OCI-LY1 (cell line): Measurements from ENCODE around the gene ACAP3.
A peak's percentile ranks its signal among the peaks of the same experiment; 100 is the strongest.

Experiments used
- H2AFZ ChIP-seq: fragments of 200-600 bp; sonication (generic), shearing (Covaris generic); 2 replicates; pipeline ENCODE4 v1.6.0; 2014; ENCODE audit warnings: antibody characterized with exemption, mild to moderate bottlenecking, low read length
- H3F3A ChIP-seq: fragments of 200-600 bp; sonication (generic), shearing (Covaris generic); 2 replicates; pipeline ENCODE4 v1.6.0; 2014; ENCODE audit warnings: mild to moderate bottlenecking, antibody characterized with exemption, low read length, moderate library complexity; ENCODE audit not compliant: insufficient read depth
- H3K27ac ChIP-seq: fragments of 200-600 bp; sonication (generic); 2 replicates; pipeline ENCODE4 v1.5.1; 2014; ENCODE audit warnings: low read length, mixed run types, mild to moderate bottlenecking, low read depth; ENCODE audit not compliant: poor library complexity, severe bottlenecking
- H3K27me3 ChIP-seq: fragments of 200-600 bp; sonication (generic); 2 replicates; pipeline ENCODE4 v1.6.0; 2014; ENCODE audit warnings: antibody characterized with exemption, mild to moderate bottlenecking, low read length, moderate library complexity; ENCODE audit not compliant: insufficient read depth
- H3K36me3 ChIP-seq: fragments of 200-600 bp; sonication (generic); 2 replicates; pipeline ENCODE4 v1.6.1; 2014; ENCODE audit warnings: mild to moderate bottlenecking, antibody characterized with exemption, low read length, moderate library complexity, mixed read lengths; ENCODE audit not compliant: insufficient read depth
- H3K4me1 ChIP-seq: fragments of 200-600 bp; sonication (generic); 2 replicates; pipeline ENCODE4 v1.5.1; 2014; ENCODE audit warnings: mild to moderate bottlenecking, low read length, moderate library complexity; ENCODE audit not compliant: insufficient read depth, severe bottlenecking
- H3K4me2 ChIP-seq: fragments of 200-600 bp; sonication (generic), shearing (Covaris generic); 2 replicates; pipeline ENCODE4 v1.6.1; 2014; ENCODE audit warnings: low read length
- H3K4me3 ChIP-seq: fragments of 200-600 bp; sonication (generic); 2 replicates; pipeline ENCODE4 v1.5.1; 2014; ENCODE audit warnings: low read length, low read depth, mild to moderate bottlenecking, mixed read lengths; ENCODE audit not compliant: poor library complexity, severe bottlenecking
- H3K79me2 ChIP-seq: fragments of 200-600 bp; shearing (Covaris generic); 2 replicates; pipeline ENCODE4 v1.6.1; 2016; ENCODE audit warnings: mixed run types, low read length, mixed read lengths; ENCODE audit not compliant: insufficient read depth
- H3K9ac ChIP-seq: fragments of 200-600 bp; sonication (generic), shearing (Covaris generic); 2 replicates; pipeline ENCODE4 v1.6.1; 2014; ENCODE audit warnings: mild to moderate bottlenecking, low read length, mixed read lengths
- H3K9me2 ChIP-seq: fragments of 200-600 bp; sonication (generic), shearing (Covaris generic); 2 replicates; pipeline ENCODE4 v1.6.1; 2014; ENCODE audit warnings: low read depth, mild to moderate bottlenecking, low read length, mixed read lengths
- H3K9me3 ChIP-seq: fragments of 200-600 bp; shearing (Covaris generic); 2 replicates; pipeline ENCODE4 v1.6.1; 2014; ENCODE audit warnings: low read length, mixed read lengths
- H4K20me1 ChIP-seq: fragments of 200-600 bp; sonication (generic), shearing (Covaris generic); 2 replicates; pipeline ENCODE4 v1.6.0; 2016; ENCODE audit warnings: mild to moderate bottlenecking, low read length; ENCODE audit not compliant: insufficient read depth
- CTCF ChIP-seq: fragments of 200-600 bp; sonication (generic), shearing (Covaris generic); IDR thresholded peaks from 2 replicates; pipeline ENCODE4 v1.5.1; 2017; ENCODE audit warnings: mild to moderate bottlenecking, antibody characterized with exemption, low read length, moderate library complexity, mixed read lengths
- EZH2 ChIP-seq: fragments of 200-600 bp; sonication (generic), shearing (Covaris generic); IDR thresholded peaks from 2 replicates; pipeline ENCODE4 v1.8.0; 2017; ENCODE audit warnings: borderline replicate concordance, mixed run types, mild to moderate bottlenecking, antibody characterized with exemption, low read length, moderate library complexity, mixed read lengths

ACAP3 gene

GRCh38 chr1:1310476-1311053 is 2.8 kb upstream of the ACAP3 start:
- H3K9ac ChIP-seq: no peak overlapping the region
- H3K4me3 ChIP-seq: peak overlapping the region; percentile 90
- H4K20me1 ChIP-seq: no peaks in the 10 kb centered on the region
- peaks cover 30% of the 10 kb centered on the region for H3K4me1 ChIP-seq
- no peaks in the 10 kb centered on the region for H3F3A ChIP-seq
- peaks cover 53% of the 10 kb centered on the region for H3K36me3 ChIP-seq
- H3K27ac ChIP-seq: peak overlapping the region; percentile 10
- no peak overlapping the region for H2AFZ ChIP-seq
- no peaks in the 10 kb centered on the region for H3K9me3 ChIP-seq
- no peaks in the 10 kb centered on the region for H3K79me2 ChIP-seq
- no peaks in the 10 kb centered on the region for H3K9me2 ChIP-seq
- TF ChIP-seq EZH2 (no peak), CTCF (no peak)
- no peaks in the 10 kb centered on the region for H3K27me3 ChIP-seq
- H3K4me2 ChIP-seq: peak overlapping the region; percentile 97

- Histone ChIP-seq H3K4me1 (peaks cover 35% of the 10 kb centered on the region), H3F3A (no peaks in the 10 kb centered on the region), H3K36me3 (peaks cover 49% of the 10 kb centered on the region), H4K20me1 (no peaks in the 10 kb centered on the region), H3K27ac (peak overlapping the region; percentile 10), H3K27me3 (no peaks in the 10 kb centered on the region), H3K9me3 (no peaks in the 10 kb centered on the region), H3K4me3 (peak overlapping the region; percentile 90), H3K9me2 (no peaks in the 10 kb centered on the region), H2AFZ (no peak overlapping the region), H3K79me2 (no peaks in the 10 kb centered on the region), H3K9ac (peak overlapping the region; percentile 93; the same call in 1 of the 2 replicates), H3K4me2 (peak overlapping the region; percentile 97)
- no peak for TF ChIP-seq CTCF
These were observed 2.3 kb upstream of the ACAP3 start for GRCh38 chr1:1310109-1310385.

- Histone ChIP-seq H3K79me2 (no peaks in the 10 kb centered on the region), H2AFZ (no peak overlapping the region), H3K4me1 (peaks cover 37% of the 10 kb centered on the region), H4K20me1 (no peaks in the 10 kb centered on the region), H3K9me2 (no peaks in the 10 kb centered on the region), H3K9ac (peak overlapping the region; percentile 93), H3K27ac (peak overlapping the region; percentile 10), H3K36me3 (peaks cover 43% of the 10 kb centered on the region), H3K27me3 (no peaks in the 10 kb centered on the region), H3K9me3 (no peaks in the 10 kb centered on the region), H3F3A (no peaks in the 10 kb centered on the region), H3K4me3 (peak overlapping the region; percentile 90), H3K4me2 (peak overlapping the region; percentile 97)
- TF ChIP-seq CTCF: no peak
- no peak for TF ChIP-seq EZH2
These were observed 1.8 kb upstream of the ACAP3 start for GRCh38 chr1:1309251-1310108.
